H9 (cell line): Measurements from ENCODE around the gene STK24. TPM values are rescaled to one million over a fixed set of nuclear protein-coding genes. Genes with fewer than 3 reads are reported as not detected.

ENCODE experiments used
- DNase-seq: peaks from one replicate; pipeline ENCODE4 v3.0.0-alpha.2; 2017
- H2AFZ ChIP-seq: one replicate; pipeline ENCODE4 v1.6.1; 2013; ENCODE audit warnings: mild to moderate bottlenecking, low read length, control low read depth, moderate library complexity
- H2AK5ac ChIP-seq: 2 replicates; pipeline ENCODE4 v1.6.1; 2013; ENCODE audit warnings: low read length, control low read depth, mixed read lengths; ENCODE audit not compliant: insufficient read length
- H2BK120ac ChIP-seq: one replicate; pipeline ENCODE4 v1.6.1; 2013; ENCODE audit warnings: low read depth, mild to moderate bottlenecking, low read length, control low read depth, inconsistent platforms; ENCODE audit not compliant: poor library complexity, severe bottlenecking
- H2BK12ac ChIP-seq: 2 replicates; pipeline ENCODE4 v1.6.1; 2013; ENCODE audit warnings: low read length, control low read depth, mixed read lengths, low read depth; ENCODE audit not compliant: insufficient read length
- H2BK15ac ChIP-seq: 2 replicates; pipeline ENCODE4 v1.6.1; 2013; ENCODE audit warnings: low read depth, low read length, control low read depth
- H2BK20ac ChIP-seq: one replicate; pipeline ENCODE4 v1.6.1; 2013; ENCODE audit warnings: low read depth, mild to moderate bottlenecking, low read length, control low read depth, inconsistent platforms; ENCODE audit not compliant: poor library complexity, severe bottlenecking
- H2BK5ac ChIP-seq: 2 replicates; pipeline ENCODE4 v1.6.1; 2013; ENCODE audit warnings: low read length, control low read depth, mixed read lengths; ENCODE audit not compliant: insufficient read length
- H3K14ac ChIP-seq: 2 replicates; pipeline ENCODE4 v1.6.1; 2013; ENCODE audit warnings: low read length, control low read depth; ENCODE audit not compliant: insufficient read depth
- H3K18ac ChIP-seq: 2 replicates; pipeline ENCODE4 v1.6.1; 2013; ENCODE audit warnings: low read depth, mild to moderate bottlenecking, mixed read lengths, low read length, control low read depth; ENCODE audit not compliant: insufficient read length
- H3K23ac ChIP-seq: 2 replicates; pipeline ENCODE4 v1.6.1; 2013; ENCODE audit warnings: low read length, control low read depth, mixed read lengths, low read depth; ENCODE audit not compliant: insufficient read length
- H3K23me2 ChIP-seq: 2 replicates; pipeline ENCODE4 v1.6.1; 2013; ENCODE audit warnings: low read depth, mild to moderate bottlenecking, mixed read lengths, low read length, control low read depth; ENCODE audit not compliant: insufficient read length, poor library complexity, severe bottlenecking
- H3K27ac ChIP-seq: 2 replicates; pipeline ENCODE4 v1.5.1; 2013; ENCODE audit warnings: low read length, control low read depth, mixed read lengths, low read depth; ENCODE audit not compliant: insufficient read length
- H3K27me3 ChIP-seq: 2 replicates; pipeline ENCODE4 v1.6.1; 2013; ENCODE audit warnings: low read length, control low read depth, inconsistent platforms; ENCODE audit not compliant: insufficient read depth
- H3K4ac ChIP-seq: 2 replicates; pipeline ENCODE4 v1.6.1; 2013; ENCODE audit warnings: low read depth, mild to moderate bottlenecking, control low read depth, inconsistent platforms, low read length, moderate library complexity
- H3K4me1 ChIP-seq: 2 replicates; pipeline ENCODE4 v1.6.1; 2013; ENCODE audit warnings: low read length, control low read depth, inconsistent platforms; ENCODE audit not compliant: insufficient read depth
- H3K4me2 ChIP-seq: 2 replicates; pipeline ENCODE4 v1.6.1; 2013; ENCODE audit warnings: low read length, control low read depth, mixed read lengths; ENCODE audit not compliant: insufficient read length, insufficient read depth
- H3K56ac ChIP-seq: 2 replicates; pipeline ENCODE4 v1.6.1; 2013; ENCODE audit warnings: low read depth, mild to moderate bottlenecking, mixed read lengths, low read length, control low read depth; ENCODE audit not compliant: insufficient read length
- H3K79me1 ChIP-seq: 2 replicates; pipeline ENCODE4 v1.6.1; 2013; ENCODE audit warnings: low read depth, mild to moderate bottlenecking, moderate library complexity, low read length, control low read depth, inconsistent platforms; ENCODE audit not compliant: insufficient read depth, poor library complexity, severe bottlenecking
- H3K79me2 ChIP-seq: 2 replicates; pipeline ENCODE4 v1.6.1; 2013; ENCODE audit warnings: low read length, control low read depth, inconsistent platforms; ENCODE audit not compliant: insufficient read depth
- H3K9ac ChIP-seq: 2 replicates; pipeline ENCODE4 v1.6.1; 2013; ENCODE audit warnings: low read length, control low read depth, mixed read lengths; ENCODE audit not compliant: insufficient read length; ENCODE audit errors: extremely low read depth
- H3K9me3 ChIP-seq: one replicate; pipeline ENCODE4 v1.6.1; 2013; ENCODE audit warnings: low read depth, low read length, inconsistent platforms; ENCODE audit not compliant: control insufficient read depth
- H3T11ph ChIP-seq: one replicate; pipeline ENCODE4 v1.6.1; 2013; ENCODE audit warnings: mild to moderate bottlenecking, low read length, control low read depth, inconsistent platforms
- H4K20me1 ChIP-seq: one replicate; pipeline ENCODE4 v1.6.1; 2013; ENCODE audit not compliant: control insufficient read depth, insufficient read length, insufficient read depth
- H4K5ac ChIP-seq: 2 replicates; pipeline ENCODE4 v1.6.1; 2013; ENCODE audit warnings: low read depth, mild to moderate bottlenecking, mixed read lengths, low read length, control low read depth; ENCODE audit not compliant: insufficient read length
- H4K8ac ChIP-seq: replicated peaks from 2 replicates; pipeline ENCODE4 v1.6.1; 2013; ENCODE audit warnings: low read length, control low read depth, mixed read lengths, low read depth; ENCODE audit not compliant: insufficient read length
- H4K91ac ChIP-seq: 2 replicates; pipeline ENCODE4 v1.6.1; 2013; ENCODE audit warnings: low read depth, mild to moderate bottlenecking, moderate library complexity, mixed read lengths, low read length, control low read depth; ENCODE audit not compliant: insufficient read length
- H3K27ac Mint-ChIP-seq, 3 experiments: 2 replicates in 2 of 3; 3 replicates in 1 of 3; pipeline ENCODE4 v1.8.0; 2020 to 2021; ENCODE audit warnings: mixed read lengths in 3 of 3, mild to moderate bottlenecking in 1 of 3, moderate library complexity in 1 of 3
- H3K27me3 Mint-ChIP-seq: 2 replicates; pipeline ENCODE4 v1.8.0; 2021; ENCODE audit warnings: low read depth, mild to moderate bottlenecking, moderate library complexity, mixed read lengths
- H3K36me3 Mint-ChIP-seq, 3 experiments: 2 replicates in 2 of 3; 3 replicates in 1 of 3; pipeline ENCODE4 v1.8.0; 2020 to 2021; ENCODE audit warnings: low read depth in 3 of 3, mixed read lengths in 3 of 3; ENCODE audit not compliant: insufficient read depth in 1 of 3
- H3K4me1 Mint-ChIP-seq, 2 experiments: 2 replicates each; pipeline ENCODE4 v1.8.0; 2020; ENCODE audit warnings: mixed read lengths in 2 of 2
- H3K4me3 Mint-ChIP-seq, 2 experiments: 2 replicates in 1 of 2; 3 replicates in 1 of 2; pipeline ENCODE4 v1.8.0; 2020 to 2021; ENCODE audit warnings: mild to moderate bottlenecking in 2 of 2, mixed read lengths in 2 of 2, moderate library complexity in 1 of 2
- H3K9me3 Mint-ChIP-seq, 2 experiments: 2 replicates in 1 of 2; 3 replicates in 1 of 2; pipeline ENCODE4 v1.8.0; 2020; ENCODE audit warnings: mild to moderate bottlenecking in 2 of 2, mixed read lengths in 2 of 2, moderate library complexity in 1 of 2
- WGBS: extraction: QIAGEN DNeasy Blood & Tissue Kit; methylation state at CpG from one replicate; pipeline ENCODE4 v1.1.7; 2013; ENCODE audit warnings: missing lambda C conversion rate, low lambda C conversion rate, mixed read lengths; ENCODE audit not compliant: insufficient read length; ENCODE audit errors: extremely low coverage; 5-methylcytosine and 5-hydroxymethylcytosine counted together
- total RNA-seq: library from RNA; stranded (reverse); gene quantifications from 2 replicates; pipeline ENCODE4 v1.2.1, GENCODE V29; 2021
- TF ChIP-seq, protein P1 (sequence below): fragments of 200-600 bp; sonication (generic); conservative IDR thresholded peaks from 3 replicates; pipeline ENCODE4 v1.8.0; 2021; ENCODE audit warnings: antibody characterized with exemption, mild to moderate bottlenecking

STK24 gene
- total RNA-seq, 1 experiment from 2014 or later = 134 TPM

DNA sequence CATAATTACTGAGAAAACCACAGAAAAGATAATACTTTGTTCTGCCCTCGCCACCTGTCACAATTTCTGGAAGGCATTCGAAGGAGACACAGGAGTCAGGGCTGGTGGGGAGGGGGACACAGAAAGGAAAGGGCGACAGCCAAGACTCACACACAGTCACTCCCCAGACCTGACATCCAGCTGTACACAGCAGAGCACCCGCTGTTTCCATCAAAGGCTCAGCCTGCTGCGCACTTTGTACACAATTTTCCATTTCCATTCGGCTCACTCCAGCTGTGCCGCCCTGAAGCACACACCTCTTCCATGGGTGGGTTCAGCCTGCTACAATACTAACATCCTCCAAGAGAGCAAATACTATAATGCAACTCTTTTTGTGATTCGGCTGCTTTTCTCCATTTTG is 38.0 kb downstream of the STK24 start:
- H3K36me3 Mint-ChIP-seq = peaks cover 2 to 9% (median 9%) of the 10 kb centered on the region in 3 experiments; a peak in 3 of 7 replicates
- H3K4ac ChIP-seq = no peak overlapping the region
- no peak overlapping the region for H4K91ac ChIP-seq
- no peak overlapping the region for H3T11ph ChIP-seq
- H3K27ac Mint-ChIP-seq = peak overlapping the region in 2 of 3 experiments; percentile 45 to 73; a peak in 3 of 7 replicates
- no peaks in the 10 kb centered on the region for H4K20me1 ChIP-seq
- H2AK5ac ChIP-seq = no peak overlapping the region
- H2BK15ac ChIP-seq = no peak overlapping the region
- no peak overlapping the region for H3K23ac ChIP-seq
- no peak overlapping the region for H3K18ac ChIP-seq
- peaks cover 20% of the 10 kb centered on the region for H3K79me1 ChIP-seq
- H4K5ac ChIP-seq = no peak overlapping the region
- H3K27me3 Mint-ChIP-seq = no peaks in the 10 kb centered on the region
- peaks cover 66 to 72% of the 10 kb centered on the region in 2 experiments for H3K4me1 Mint-ChIP-seq
- no peaks in the 10 kb centered on the region for H3K9me3 ChIP-seq
- H3K4me3 Mint-ChIP-seq = no peak overlapping the region
- H3K9ac ChIP-seq = no peak overlapping the region
- no peak overlapping the region for H3K56ac ChIP-seq
- H2BK120ac ChIP-seq = no peak overlapping the region
- H3K9me3 Mint-ChIP-seq = no peaks in the 10 kb centered on the region
- H3K14ac ChIP-seq = no peak overlapping the region; the same call in 1 of the 2 replicates
- no peak overlapping the region for H2BK20ac ChIP-seq
- H4K8ac ChIP-seq = no peak overlapping the region
- no peaks in the 10 kb centered on the region for H3K27me3 ChIP-seq
- no peak overlapping the region for H2BK12ac ChIP-seq
- peaks cover 11% of the 10 kb centered on the region; the same call in 1 of the 2 replicates for H3K4me1 ChIP-seq
- no peak overlapping the region for H2AFZ ChIP-seq
- H3K79me2 ChIP-seq = peaks cover 70% of the 10 kb centered on the region
- WGBS = no CpG with 5 or more reads among the region's 8 CpGs
- TF ChIP-seq, protein P1, sequence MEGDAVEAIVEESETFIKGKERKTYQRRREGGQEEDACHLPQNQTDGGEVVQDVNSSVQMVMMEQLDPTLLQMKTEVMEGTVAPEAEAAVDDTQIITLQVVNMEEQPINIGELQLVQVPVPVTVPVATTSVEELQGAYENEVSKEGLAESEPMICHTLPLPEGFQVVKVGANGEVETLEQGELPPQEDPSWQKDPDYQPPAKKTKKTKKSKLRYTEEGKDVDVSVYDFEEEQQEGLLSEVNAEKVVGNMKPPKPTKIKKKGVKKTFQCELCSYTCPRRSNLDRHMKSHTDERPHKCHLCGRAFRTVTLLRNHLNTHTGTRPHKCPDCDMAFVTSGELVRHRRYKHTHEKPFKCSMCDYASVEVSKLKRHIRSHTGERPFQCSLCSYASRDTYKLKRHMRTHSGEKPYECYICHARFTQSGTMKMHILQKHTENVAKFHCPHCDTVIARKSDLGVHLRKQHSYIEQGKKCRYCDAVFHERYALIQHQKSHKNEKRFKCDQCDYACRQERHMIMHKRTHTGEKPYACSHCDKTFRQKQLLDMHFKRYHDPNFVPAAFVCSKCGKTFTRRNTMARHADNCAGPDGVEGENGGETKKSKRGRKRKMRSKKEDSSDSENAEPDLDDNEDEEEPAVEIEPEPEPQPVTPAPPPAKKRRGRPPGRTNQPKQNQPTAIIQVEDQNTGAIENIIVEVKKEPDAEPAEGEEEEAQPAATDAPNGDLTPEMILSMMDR = no peak
- no peak overlapping the region for H2BK5ac ChIP-seq
- H3K23me2 ChIP-seq = no peaks in the 10 kb centered on the region
- H3K4me2 ChIP-seq = no peak overlapping the region
- no peak overlapping the region for H3K27ac ChIP-seq
- DNase-seq = no peak
